Activated T-helper 9 cell treated with anti-CD3 and anti-CD28 coated beads, Interleukin-2, amount 50 U/mL, for 16 hours (primary cell): Measurements from ENCODE around the gene HEBP1.
"Not testable (repeated sequence)": the region's sequence is repeated elsewhere in the genome, so short reads cannot be mapped to it uniquely, and the experiment has no call there.

Source experiments
- DNase-seq: peaks from one replicate; pipeline ENCODE4 v3.0.0-alpha.2; 2020; ENCODE audit warnings: low read depth

HEBP1 gene

GRCh38 chr12:12999959-13000615 is at the start of gene HEBP1:
Gene HEBP1, minus strand, starts transcription at chr12:13000265. Its CDS starts 151 bp downstream, at chr12:13000114.
- peak; percentile 93 for DNase-seq

- no peak for DNase-seq
Observed at GRCh38 chr12:13049816-13050215, 49.8 kb upstream of the HEBP1 start.

- DNase-seq: no peak
Observed at GRCh38 chr12:13046964-13047363, 46.9 kb upstream of the HEBP1 start.

GRCh38 chr12:13045816-13046215 is 45.8 kb upstream of the HEBP1 start:
- no peak for DNase-seq

- no peak for DNase-seq
Observed at GRCh38 chr12:13044906-13045299, 44.8 kb upstream of the HEBP1 start.

- peak; percentile 61 for DNase-seq
Observed at GRCh38 chr12:13044002-13044905, 44.2 kb upstream of the HEBP1 start, which contains the start of gene FAM234B. Gene FAM234B, plus strand, starts transcription at chr12:13044381. Its CDS starts 23 bp downstream, at chr12:13044404.

GRCh38 chr12:13042666-13043230 is 42.7 kb upstream of the HEBP1 start:
- DNase-seq: no peak

- no peak for DNase-seq
Observed at GRCh38 chr12:13041224-13041623, 41.2 kb upstream of the HEBP1 start.

GRCh38 chr12:13039328-13039956 is 39.4 kb upstream of the HEBP1 start:
- DNase-seq: no peak

GRCh38 chr12:13038491-13039161 is 38.6 kb upstream of the HEBP1 start:
- no peak for DNase-seq

- DNase-seq: no peak
Observed at GRCh38 chr12:13036881-13037280, 36.8 kb upstream of the HEBP1 start.

- not testable (repeated sequence) for DNase-seq
Observed at GRCh38 chr12:13035335-13035734, 35.3 kb upstream of the HEBP1 start.

GRCh38 chr12:13033476-13033875 is 33.4 kb upstream of the HEBP1 start:
- no peak for DNase-seq

GRCh38 chr12:13032164-13032563 is 32.1 kb upstream of the HEBP1 start:
- no peak for DNase-seq

- no peak for DNase-seq
Observed at GRCh38 chr12:13030541-13031291, 30.7 kb upstream of the HEBP1 start.

- DNase-seq: no peak
Observed at GRCh38 chr12:13028825-13029570, 28.9 kb upstream of the HEBP1 start.

GRCh38 chr12:13027508-13027907 is 27.4 kb upstream of the HEBP1 start:
- DNase-seq: no peak

GRCh38 chr12:13027032-13027431 is 27.0 kb upstream of the HEBP1 start:
- no peak for DNase-seq

GRCh38 chr12:13026286-13026685 is 26.2 kb upstream of the HEBP1 start:
- DNase-seq: no peak

GRCh38 chr12:13024531-13024916 is 24.5 kb upstream of the HEBP1 start:
- DNase-seq: no peak
